Embryonic facial prominence (tissue), 1 donor: ENCODE measurements around the gene ACCS.

Experiments
- DNase-seq: peaks from one replicate; pipeline ENCODE4 v3.0.0-alpha.2; 2016; ENCODE audit errors: extremely low spot score

The ACCS gene

GRCh38 chr11:44088871-44089270 is 22.8 kb downstream of the ACCS start:
- no peak for DNase-seq

GRCh38 chr11:44090539-44090938 is 24.5 kb downstream of the ACCS start:
- DNase-seq = no peak

- peak; percentile 45 for DNase-seq
Measured at GRCh38 chr11:44094260-44094868, 28.3 kb downstream of the ACCS start.

- peak; percentile 48 for DNase-seq
Measured at GRCh38 chr11:44095506-44096359, 29.7 kb downstream of the ACCS start, which contains the start of gene EXT2. Gene EXT2, plus strand, starts transcription at chr11:44095678. Its CDS starts 12,035 bp downstream, at chr11:44107713.

GRCh38 chr11:44096360-44097185 is 30.5 kb downstream of the ACCS start:
- DNase-seq = no peak

- no peak for DNase-seq
Measured at GRCh38 chr11:44097821-44098220, 31.8 kb downstream of the ACCS start.

GRCh38 chr11:44101098-44101497 is 35.0 kb downstream of the ACCS start:
- DNase-seq = no peak

GRCh38 chr11:44104481-44105294 is 38.6 kb downstream of the ACCS start:
- no peak for DNase-seq

- DNase-seq = no peak
Measured at GRCh38 chr11:44108260-44108659, 42.2 kb downstream of the ACCS start.

- DNase-seq = no peak
Measured at GRCh38 chr11:44110231-44110679, 44.2 kb downstream of the ACCS start.

- peak; percentile 66 for DNase-seq
Measured at GRCh38 chr11:44112091-44112821, 46.2 kb downstream of the ACCS start.

GRCh38 chr11:44113018-44113417 is 46.9 kb downstream of the ACCS start:
- DNase-seq = peak; percentile 22

GRCh38 chr11:44113572-44113971 is 47.5 kb downstream of the ACCS start:
- DNase-seq = no peak

GRCh38 chr11:44116234-44116830 is 50.3 kb downstream of the ACCS start:
- no peak for DNase-seq

- DNase-seq = no peak
Measured at GRCh38 chr11:44120169-44120568, 54.1 kb downstream of the ACCS start.

- DNase-seq = no peak
Measured at GRCh38 chr11:44125598-44125997, 59.5 kb downstream of the ACCS start.

GRCh38 chr11:44126304-44126703 is 60.2 kb downstream of the ACCS start:
- DNase-seq = no peak

GRCh38 chr11:44127130-44127529 is 61.1 kb downstream of the ACCS start:
- DNase-seq = no peak

GRCh38 chr11:44128729-44129128 is 62.7 kb downstream of the ACCS start:
- no peak for DNase-seq

GRCh38 chr11:44130751-44131150 is 64.7 kb downstream of the ACCS start:
- DNase-seq = no peak
